ENCODE data around the gene PGBD5. TPM values are rescaled to one million over a fixed set of nuclear protein-coding genes. Genes with fewer than 3 reads are reported as not detected.

The PGBD5 gene
- total and polyA plus RNA-seq, 2 of the 13 experiments (the other 11 are each of a cell fraction or from before 2014, with no cell fraction given) = 0.04 to 0.13 TPM

DNA sequence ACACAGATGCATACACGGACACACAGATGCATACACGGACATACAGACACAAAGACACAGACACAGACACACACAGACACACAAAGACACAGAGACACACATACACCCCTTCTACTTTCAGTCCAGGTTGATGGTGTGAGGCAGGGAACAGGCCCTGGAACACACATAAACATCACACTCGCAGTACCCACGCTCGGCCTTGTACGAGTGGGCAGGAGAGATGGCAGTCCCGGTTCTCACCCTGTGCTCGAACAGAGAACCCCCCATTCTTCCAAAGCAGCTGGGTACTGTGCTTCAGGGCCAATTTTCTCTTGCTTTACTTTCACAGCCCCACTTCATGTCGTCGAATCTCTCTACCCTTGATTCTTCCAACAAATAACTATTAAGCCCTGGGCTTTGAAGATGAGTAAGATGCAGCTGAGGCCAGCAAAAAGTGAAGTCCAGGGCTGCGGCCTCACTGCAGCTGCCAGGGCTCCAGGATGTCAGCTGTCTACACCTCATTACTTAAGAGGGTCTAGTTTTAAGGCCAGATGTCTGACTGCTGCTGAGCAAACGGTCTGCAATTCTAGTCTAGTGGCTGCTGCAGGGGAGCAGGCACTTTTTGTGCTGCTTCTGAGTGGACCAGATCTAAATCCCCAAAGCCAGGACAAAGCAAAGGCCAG lies 90.1 kb downstream of the PGBD5 start:
- no peaks in the 10 kb centered on the region for H4K20me1 ChIP-seq (ENCODE audit: insufficient read depth, low read length)
- H3K4me3 ChIP-seq (replicated peaks in 1 of 3; ENCODE audit: insufficient read depth in 1 of 3, low read depth in 2 of 3, low read length in 3 of 3) = no peak overlapping the region
- 48% methylated on average over 8 of the region's 12 CpGs for WGBS (ENCODE audit: low lambda C conversion rate)
- H3K27ac ChIP-seq (ENCODE audit: extremely low read length, insufficient read depth, low read length) = no peak overlapping the region
- intact Hi-C loops (cut with micrococcal nuclease; ENCODE audit: unreplicated experiment) (no loop called here), in situ Hi-C loops (cut with HindIII; ENCODE audit: extremely low pct_ligation_motif_present, low pct_unique_long_range_greater_than_20kb) (no loop called here)
- H3K9ac ChIP-seq (ENCODE audit: insufficient read depth, low read depth, low read length) = no peak overlapping the region
- H3K9me3 ChIP-seq (ENCODE audit: low read length) = no peaks in the 10 kb centered on the region
- H3K27me3 ChIP-seq (ENCODE audit: control insufficient read depth in 1 of 2, insufficient read depth in 2 of 2, low read length in 2 of 2) = 0 out of 5 replicates have a peak, but pooled peaks cover 0 to 9% of the 10 kb centered on the region in 2 experiments
- ChIA-PET POLR2A (no interaction called here), CTCF (ENCODE audit: low intra/inter-chr PET ratio, low total read pairs) (no interaction called here)
- FAIRE-seq (no peak), DNase-seq (ENCODE audit: low spot score) (no peak), ATAC-seq (no peak)
- no peak overlapping the region for H2AFZ ChIP-seq (ENCODE audit: low read length)
- no peaks in the 10 kb centered on the region for H3K4me1 ChIP-seq (ENCODE audit: insufficient read depth, low read length)
- no TSS peak for BruUV-seq (replicated peaks)
- no peaks in the 10 kb centered on the region for H3K79me2 ChIP-seq (ENCODE audit: insufficient read depth, low read length)
- H3K36me3 ChIP-seq (replicated peaks in 1 of 2; ENCODE audit: control insufficient read depth in 1 of 2, insufficient read depth in 2 of 2, low read length in 2 of 2) = no peaks in the 10 kb centered on the region
- no peak overlapping the region for H3K4me2 ChIP-seq (ENCODE audit: low read depth, low read length)
- TF ChIP-seq, protein P1, sequence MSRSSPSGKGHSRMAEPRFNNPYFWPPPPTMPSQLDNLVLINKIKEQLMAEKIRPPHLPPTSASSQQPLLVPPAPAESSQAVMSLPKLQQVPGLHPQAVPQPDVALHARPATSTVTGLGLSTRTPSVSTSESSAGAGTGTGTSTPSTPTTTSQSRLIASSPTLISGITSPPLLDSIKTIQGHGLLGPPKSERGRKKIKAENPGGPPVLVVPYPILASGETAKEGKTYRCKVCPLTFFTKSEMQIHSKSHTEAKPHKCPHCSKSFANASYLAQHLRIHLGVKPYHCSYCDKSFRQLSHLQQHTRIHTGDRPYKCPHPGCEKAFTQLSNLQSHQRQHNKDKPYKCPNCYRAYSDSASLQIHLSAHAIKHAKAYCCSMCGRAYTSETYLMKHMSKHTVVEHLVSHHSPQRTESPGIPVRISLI (CRISPR knock-in tag; IDR thresholded peaks at IDR 0.05; ENCODE audit: borderline replicate concordance) = no peak
- TF ChIP-seq ZMYM4 (CRISPR knock-in tag; IDR thresholded peaks at IDR 0.05) (no peak), ZNF816 (CRISPR knock-in tag; IDR thresholded peaks at IDR 0.05; ENCODE audit: borderline replicate concordance) (no peak), CREM (IDR thresholded peaks at IDR 0.05) (no peak), CREM (CRISPR knock-in tag; IDR thresholded peaks at IDR 0.05) (no peak)
- TF ChIP-seq, protein P2, sequence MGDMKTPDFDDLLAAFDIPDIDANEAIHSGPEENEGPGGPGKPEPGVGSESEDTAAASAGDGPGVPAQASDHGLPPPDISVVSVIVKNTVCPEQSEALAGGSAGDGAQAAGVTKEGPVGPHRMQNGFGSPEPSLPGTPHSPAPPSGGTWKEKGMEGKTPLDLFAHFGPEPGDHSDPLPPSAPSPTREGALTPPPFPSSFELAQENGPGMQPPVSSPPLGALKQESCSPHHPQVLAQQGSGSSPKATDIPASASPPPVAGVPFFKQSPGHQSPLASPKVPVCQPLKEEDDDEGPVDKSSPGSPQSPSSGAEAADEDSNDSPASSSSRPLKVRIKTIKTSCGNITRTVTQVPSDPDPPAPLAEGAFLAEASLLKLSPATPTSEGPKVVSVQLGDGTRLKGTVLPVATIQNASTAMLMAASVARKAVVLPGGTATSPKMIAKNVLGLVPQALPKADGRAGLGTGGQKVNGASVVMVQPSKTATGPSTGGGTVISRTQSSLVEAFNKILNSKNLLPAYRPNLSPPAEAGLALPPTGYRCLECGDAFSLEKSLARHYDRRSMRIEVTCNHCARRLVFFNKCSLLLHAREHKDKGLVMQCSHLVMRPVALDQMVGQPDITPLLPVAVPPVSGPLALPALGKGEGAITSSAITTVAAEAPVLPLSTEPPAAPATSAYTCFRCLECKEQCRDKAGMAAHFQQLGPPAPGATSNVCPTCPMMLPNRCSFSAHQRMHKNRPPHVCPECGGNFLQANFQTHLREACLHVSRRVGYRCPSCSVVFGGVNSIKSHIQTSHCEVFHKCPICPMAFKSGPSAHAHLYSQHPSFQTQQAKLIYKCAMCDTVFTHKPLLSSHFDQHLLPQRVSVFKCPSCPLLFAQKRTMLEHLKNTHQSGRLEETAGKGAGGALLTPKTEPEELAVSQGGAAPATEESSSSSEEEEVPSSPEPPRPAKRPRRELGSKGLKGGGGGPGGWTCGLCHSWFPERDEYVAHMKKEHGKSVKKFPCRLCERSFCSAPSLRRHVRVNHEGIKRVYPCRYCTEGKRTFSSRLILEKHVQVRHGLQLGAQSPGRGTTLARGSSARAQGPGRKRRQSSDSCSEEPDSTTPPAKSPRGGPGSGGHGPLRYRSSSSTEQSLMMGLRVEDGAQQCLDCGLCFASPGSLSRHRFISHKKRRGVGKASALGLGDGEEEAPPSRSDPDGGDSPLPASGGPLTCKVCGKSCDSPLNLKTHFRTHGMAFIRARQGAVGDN (CRISPR knock-in tag; IDR thresholded peaks at IDR 0.05) = no peak
- TF ChIP-seq, protein P3, sequence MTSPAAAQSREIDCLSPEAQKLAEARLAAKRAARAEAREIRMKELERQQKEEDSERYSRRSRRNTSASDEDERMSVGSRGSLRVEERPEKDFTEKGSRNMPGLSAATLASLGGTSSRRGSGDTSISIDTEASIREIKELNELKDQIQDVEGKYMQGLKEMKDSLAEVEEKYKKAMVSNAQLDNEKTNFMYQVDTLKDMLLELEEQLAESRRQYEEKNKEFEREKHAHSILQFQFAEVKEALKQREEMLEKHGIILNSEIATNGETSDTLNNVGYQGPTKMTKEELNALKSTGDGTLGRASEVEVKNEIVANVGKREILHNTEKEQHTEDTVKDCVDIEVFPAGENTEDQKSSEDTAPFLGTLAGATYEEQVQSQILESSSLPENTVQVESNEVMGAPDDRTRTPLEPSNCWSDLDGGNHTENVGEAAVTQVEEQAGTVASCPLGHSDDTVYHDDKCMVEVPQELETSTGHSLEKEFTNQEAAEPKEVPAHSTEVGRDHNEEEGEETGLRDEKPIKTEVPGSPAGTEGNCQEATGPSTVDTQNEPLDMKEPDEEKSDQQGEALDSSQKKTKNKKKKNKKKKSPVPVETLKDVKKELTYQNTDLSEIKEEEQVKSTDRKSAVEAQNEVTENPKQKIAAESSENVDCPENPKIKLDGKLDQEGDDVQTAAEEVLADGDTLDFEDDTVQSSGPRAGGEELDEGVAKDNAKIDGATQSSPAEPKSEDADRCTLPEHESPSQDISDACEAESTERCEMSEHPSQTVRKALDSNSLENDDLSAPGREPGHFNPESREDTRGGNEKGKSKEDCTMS (CRISPR knock-in tag; conservative IDR thresholded peaks at IDR 0.05) = no peak
- TF ChIP-seq, protein P4, sequence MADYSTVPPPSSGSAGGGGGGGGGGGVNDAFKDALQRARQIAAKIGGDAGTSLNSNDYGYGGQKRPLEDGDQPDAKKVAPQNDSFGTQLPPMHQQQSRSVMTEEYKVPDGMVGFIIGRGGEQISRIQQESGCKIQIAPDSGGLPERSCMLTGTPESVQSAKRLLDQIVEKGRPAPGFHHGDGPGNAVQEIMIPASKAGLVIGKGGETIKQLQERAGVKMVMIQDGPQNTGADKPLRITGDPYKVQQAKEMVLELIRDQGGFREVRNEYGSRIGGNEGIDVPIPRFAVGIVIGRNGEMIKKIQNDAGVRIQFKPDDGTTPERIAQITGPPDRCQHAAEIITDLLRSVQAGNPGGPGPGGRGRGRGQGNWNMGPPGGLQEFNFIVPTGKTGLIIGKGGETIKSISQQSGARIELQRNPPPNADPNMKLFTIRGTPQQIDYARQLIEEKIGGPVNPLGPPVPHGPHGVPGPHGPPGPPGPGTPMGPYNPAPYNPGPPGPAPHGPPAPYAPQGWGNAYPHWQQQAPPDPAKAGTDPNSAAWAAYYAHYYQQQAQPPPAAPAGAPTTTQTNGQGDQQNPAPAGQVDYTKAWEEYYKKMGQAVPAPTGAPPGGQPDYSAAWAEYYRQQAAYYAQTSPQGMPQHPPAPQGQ (CRISPR knock-in tag; IDR thresholded peaks at IDR 0.05; ENCODE audit: borderline replicate concordance) = no peak
- TF ChIP-seq, protein P5, sequence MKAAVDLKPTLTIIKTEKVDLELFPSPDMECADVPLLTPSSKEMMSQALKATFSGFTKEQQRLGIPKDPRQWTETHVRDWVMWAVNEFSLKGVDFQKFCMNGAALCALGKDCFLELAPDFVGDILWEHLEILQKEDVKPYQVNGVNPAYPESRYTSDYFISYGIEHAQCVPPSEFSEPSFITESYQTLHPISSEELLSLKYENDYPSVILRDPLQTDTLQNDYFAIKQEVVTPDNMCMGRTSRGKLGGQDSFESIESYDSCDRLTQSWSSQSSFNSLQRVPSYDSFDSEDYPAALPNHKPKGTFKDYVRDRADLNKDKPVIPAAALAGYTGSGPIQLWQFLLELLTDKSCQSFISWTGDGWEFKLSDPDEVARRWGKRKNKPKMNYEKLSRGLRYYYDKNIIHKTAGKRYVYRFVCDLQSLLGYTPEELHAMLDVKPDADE (CRISPR knock-in tag; IDR thresholded peaks at IDR 0.05) = no peak
- TF ChIP-seq, protein P6, sequence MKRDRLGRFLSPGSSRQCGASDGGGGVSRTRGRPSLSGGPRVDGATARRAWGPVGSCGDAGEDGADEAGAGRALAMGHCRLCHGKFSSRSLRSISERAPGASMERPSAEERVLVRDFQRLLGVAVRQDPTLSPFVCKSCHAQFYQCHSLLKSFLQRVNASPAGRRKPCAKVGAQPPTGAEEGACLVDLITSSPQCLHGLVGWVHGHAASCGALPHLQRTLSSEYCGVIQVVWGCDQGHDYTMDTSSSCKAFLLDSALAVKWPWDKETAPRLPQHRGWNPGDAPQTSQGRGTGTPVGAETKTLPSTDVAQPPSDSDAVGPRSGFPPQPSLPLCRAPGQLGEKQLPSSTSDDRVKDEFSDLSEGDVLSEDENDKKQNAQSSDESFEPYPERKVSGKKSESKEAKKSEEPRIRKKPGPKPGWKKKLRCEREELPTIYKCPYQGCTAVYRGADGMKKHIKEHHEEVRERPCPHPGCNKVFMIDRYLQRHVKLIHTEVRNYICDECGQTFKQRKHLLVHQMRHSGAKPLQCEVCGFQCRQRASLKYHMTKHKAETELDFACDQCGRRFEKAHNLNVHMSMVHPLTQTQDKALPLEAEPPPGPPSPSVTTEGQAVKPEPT (CRISPR knock-in tag; IDR thresholded peaks at IDR 0.05; ENCODE audit: low read depth) = no peak
